ENCODE measurements around the gene SF3B6.
"Not testable (repeated sequence)": the region's sequence is repeated elsewhere in the genome, so short reads cannot be mapped to it uniquely, and the experiment has no call there.

The SF3B6 gene

DNA sequence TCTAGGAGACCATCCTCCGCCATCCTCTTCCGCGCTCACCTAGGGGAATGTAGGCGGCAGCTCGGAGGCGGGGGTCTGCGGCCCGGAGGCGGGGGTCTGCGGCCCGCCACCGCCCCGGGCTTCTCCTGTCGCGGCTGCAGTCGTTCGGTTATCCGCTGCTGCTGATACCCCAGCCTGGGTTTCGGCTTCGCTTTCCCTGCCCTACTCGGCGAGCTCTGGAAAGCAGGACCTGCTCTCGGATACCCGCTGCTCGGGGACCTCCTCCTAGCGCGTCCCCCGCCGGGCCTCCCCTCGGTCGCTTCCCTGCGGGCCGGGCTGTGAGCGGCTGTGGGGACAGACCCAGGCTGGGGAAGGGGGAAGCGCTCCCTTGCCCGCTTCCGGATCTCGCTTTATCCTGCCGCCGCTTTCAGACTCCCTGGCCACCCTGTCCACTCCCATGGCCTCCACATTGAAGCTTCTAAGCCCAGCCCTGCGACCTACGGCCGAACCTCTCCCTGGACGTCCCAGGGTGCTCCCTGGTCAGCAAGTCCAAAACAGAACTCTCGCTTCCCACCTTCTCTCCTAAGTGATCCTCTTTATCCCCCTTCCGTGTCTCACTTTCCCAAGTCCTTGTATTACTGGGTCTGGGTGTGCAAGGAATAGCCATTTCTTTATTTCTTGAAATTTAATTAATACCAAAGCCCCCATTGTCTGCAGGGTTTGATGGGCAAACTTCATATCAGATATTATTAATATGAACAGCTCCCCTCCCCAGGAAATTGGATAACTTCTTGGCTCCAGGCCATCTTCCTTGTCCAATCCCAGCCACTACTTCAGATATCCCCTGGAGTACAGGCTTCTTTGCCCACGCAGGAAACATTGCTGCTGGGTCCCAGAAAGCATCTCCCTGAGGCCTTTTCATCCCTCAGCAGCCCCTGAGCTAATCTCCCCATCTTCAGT, 25.8 kb downstream of the SF3B6 start:
- DNase-seq (ENCODE audit: low spot score): peak; percentile 14

DNA sequence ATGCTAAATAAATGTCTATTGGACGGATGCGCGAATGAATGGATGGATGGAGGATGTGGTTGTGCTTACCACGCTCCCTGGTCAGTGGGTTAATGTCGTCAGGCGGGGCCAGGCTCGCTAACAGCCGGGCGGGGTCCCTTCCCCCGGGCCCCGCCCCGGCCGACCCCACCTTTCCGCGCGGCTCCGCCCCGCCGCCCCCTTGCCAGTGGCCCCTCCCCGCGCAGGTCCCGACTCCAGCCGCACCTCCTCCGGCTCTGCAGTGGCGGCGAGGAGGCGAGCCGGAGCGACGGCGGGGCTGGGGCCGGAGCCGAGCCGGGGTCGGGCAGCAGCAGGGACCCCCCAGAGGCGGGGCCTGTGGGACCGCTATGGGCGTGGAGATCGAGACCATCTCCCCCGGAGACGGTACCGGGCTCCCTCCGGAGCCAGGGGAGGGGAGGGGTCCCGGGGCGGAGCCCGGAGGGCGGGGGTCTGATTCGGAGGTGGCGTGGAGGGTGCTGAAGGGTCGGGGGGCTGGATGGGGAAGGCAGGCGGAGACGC, 26.6 kb downstream of the SF3B6 start, which contains the start of gene FKBP1B:
Gene FKBP1B, plus strand, starts transcription at position 257 of the 537 bp plus-strand sequence. Its CDS starts 109 bp downstream, at position 366.
- DNase-seq (ENCODE audit: low spot score): peak; percentile 75

DNA sequence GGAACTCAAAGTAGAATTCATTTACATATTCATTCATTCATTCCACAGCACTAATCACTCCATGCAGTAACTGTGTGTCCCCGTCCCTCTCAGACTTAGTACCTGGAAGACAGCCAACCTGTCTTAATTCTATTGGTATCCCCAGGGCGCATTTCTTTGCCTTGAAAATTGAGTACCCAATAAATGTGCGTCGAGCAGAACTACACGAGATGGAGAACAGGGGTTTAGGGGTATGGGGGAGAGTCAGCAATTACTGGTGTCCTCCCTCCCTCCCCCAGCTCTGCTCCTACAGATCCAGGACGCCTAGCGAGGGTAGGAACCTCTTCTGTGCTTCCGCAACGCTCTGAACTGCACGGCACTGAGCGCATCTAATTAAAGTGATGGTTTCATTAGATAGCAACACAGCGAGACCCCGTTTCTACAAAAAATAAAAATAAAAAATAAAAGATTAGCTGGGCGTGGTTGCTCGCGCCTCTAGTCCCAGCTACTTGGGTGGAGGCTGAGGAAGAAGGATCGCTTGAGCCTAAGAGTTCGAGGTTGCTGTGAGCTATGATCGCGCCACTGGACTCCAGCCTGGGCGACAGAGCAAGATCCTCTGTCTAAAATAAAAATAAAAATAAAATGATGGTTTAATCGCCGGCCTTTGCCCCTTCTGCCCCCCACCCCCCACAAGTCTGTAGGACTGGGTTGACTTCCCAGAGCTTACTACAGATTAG, 27.2 kb downstream of the SF3B6 start:
- DNase-seq (ENCODE audit: low spot score): no peak

DNA sequence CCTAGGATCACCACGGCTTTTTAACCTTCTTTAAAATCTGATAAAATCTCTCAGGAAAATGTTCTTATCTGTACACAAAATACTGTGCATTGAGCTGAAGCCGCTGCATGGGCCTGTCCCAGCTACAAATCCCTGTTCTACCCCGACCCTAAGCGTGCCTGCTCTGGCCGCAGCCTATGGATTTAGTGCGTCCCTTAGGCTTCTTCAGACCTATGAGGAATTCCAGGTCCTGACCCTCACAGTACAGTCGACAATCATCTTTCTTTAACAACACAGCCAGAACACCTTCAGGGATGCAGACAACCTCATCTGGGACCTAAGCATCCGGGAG, 28.5 kb downstream of the SF3B6 start:
- no peak for DNase-seq (ENCODE audit: low spot score)

DNA sequence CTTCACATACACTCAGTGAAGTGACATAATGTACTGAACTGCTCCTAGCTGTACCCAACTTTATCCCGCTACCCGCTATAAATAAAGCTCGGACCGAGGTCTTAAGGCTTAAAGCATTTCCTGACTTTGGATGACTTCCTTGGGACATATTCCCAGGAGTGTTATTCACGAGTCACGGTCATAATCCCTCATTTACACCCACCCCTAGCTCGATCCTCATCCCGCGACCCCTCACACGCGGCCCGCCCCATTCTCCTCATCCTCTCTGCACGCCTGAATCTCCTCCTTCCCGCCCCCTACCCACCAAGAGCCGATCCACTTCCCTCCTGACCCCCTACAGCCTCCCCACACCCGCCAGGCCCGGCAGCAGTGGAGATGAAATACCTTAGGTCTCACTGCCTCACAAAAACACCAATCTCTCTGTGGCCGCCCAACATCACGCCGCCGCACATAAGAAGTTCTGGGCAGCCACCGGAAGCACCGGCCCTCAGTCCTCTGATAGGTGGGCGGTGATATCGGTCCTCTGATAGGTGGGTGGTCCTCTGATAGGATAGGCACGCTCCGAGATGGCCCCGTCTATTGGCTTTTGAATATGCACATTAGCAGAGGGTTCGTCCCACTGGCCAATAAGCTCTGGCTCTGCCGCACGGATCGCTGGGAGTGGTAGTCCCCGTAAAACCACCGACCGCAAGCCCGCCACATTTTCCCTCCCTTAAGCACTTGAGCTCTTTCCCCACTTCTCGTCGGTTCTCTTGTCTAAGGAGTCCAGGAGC, 29.0 kb downstream of the SF3B6 start, which contains the start of gene WDCP:
Gene WDCP, minus strand, starts transcription at position 462 of the 773 bp plus-strand sequence. CDS start 7,897 bp downstream, outside the sequence.
- peak; percentile 98 for DNase-seq (ENCODE audit: low spot score)

DNA sequence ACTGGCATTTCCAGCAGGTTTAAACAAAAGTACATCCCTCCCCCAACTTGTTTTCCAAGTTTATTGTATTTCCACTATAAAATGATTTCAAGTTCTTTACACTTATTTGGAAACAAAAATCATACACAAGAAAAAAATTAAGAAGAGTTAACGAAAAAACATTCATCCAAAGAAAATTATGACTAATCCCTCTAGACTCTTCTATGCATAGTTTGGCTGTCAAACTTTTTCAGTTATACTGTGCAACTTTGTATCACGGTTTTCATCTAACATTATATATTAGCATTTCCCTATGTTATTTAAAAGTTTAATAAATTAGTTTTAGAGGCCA, 29.6 kb downstream of the SF3B6 start:
- no peak for DNase-seq (ENCODE audit: low spot score)

DNA sequence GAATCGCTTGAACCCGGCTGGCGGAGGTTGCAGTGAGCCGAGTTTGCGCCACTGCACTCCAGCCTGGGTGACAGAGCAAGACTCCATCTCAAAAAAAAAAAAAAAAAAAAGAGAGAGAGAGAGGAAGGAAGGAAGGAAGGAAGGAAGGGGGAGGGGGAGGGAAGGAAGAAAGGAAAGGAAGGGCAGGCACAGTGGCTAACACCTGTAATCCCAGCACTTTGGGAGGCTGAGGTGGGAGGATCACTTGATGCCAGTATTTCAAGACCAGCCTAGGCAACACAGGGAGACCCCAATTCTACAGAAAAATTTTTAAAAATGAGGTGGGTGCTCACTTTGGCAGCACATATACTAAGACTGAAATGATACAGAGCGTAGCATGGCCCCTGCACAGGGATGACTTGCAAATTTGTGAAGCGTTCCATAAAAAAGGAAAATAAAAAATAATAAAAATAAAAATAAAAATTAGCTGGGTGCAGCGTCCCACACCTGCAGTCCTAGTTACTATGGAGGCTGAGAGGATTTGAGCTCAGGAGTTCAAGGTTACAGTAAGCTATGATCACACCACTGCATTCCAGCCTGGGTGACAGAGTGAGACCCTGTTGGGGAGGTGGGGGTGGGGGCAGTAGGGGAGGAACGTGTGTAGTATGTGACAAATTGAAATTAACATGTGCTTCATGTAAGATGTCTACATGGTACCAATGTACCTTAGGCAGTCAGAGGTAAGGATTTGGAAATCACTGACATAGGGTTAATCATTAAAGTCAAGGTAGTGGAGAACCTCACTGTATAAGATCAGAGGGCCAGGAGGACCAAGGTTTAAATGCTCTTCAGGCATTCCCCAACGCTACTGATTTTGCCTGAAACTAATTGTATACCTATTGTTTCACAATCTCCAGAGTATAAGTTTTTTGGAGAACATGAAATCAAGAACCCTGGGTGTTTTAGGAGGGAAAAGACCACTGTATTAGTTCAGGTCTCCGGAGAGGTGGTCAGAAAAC, 30.3 kb downstream of the SF3B6 start:
- DNase-seq (ENCODE audit: low spot score): no peak

DNA sequence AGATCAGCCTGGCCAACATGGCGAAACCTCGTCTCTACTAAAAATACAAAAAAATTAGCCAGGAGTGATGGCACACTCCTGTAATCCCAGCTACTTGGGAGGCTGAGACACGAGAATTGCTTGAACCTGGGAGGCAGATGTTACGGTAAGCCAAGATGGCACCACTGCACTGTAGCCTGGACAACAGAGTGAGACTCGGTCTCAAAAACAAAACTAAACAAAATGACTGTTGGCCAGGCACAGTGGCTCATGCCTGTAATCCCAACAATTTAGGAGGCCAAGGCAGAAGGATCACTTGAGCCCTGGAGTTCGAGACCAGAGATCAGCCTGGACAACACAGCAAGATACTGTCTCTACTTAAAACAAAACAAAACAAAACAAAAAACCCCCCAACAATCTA, 33.0 kb downstream of the SF3B6 start:
- DNase-seq (ENCODE audit: low spot score): not testable (repeated sequence)

DNA sequence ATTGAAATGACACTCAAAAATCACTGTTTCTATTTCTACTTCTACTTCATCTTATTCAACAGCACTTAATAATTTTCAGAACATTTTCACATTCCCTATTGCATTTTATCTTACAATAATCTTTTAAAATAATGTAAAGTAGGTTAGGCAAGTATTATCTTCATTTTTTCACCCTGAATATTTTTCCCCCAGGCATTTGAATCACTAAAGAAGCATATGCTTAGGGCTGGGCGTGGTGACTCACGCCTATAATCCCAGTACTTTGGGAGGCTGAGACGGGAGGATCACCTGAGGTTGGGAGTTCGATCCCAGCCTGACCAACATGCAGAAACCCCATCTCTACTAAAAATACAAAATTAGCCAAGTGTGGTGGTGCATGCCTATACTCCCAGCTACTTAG, 35.6 kb downstream of the SF3B6 start:
- DNase-seq (ENCODE audit: low spot score): no peak

DNA sequence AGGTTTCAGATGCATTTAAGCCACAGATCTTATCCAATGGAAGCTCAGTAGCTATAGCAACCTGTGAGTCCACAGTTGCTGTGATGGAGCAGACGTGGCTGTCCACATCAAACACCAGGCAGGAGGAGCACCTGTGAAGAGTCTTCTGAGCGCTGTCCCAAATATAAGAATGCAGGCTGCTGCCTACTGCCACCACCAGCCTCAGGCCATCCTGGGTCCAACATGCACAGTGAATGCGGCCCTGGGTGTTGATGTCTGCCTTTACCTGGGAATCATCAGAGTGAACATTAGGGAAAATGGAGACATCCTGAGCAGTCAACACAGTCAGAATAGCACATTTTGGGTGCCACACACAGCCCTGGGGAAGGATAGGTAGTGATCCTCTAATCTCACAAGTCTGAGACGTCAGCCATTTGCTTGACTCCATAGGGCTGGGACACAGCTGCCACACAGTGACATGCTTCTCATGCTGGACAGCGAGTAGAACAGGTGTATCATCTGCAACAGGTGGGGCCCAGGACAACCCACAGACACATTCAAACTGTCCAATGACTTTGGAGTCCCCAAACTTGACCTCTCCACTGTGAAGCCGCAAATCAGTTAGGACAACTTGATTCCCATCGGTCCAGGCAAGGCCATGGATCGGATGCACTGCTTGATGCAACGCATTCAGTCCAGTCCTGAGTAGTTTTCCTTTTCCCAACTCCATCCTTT, 37.2 kb downstream of the SF3B6 start:
- DNase-seq (ENCODE audit: low spot score): no peak

DNA sequence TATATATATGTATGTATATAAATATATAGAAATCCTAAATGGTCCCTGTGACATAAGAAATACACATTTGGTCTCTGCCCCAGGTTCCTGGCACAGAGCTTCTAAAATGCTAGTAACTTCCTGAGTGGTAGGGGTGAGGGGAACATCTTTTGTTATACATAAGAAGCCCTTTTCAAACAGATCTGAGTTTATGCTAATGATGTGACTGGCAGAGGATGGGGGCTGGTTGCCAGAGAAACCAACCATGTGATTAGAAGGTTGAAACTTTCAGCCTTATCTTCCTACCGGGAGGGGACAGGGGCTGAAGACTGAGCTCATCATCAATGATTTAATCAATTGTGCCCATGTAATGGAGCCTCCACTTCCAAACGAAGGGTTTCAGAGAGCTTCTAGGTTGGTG, 49.9 kb downstream of the SF3B6 start:
- no peak for DNase-seq (ENCODE audit: low spot score)

DNA sequence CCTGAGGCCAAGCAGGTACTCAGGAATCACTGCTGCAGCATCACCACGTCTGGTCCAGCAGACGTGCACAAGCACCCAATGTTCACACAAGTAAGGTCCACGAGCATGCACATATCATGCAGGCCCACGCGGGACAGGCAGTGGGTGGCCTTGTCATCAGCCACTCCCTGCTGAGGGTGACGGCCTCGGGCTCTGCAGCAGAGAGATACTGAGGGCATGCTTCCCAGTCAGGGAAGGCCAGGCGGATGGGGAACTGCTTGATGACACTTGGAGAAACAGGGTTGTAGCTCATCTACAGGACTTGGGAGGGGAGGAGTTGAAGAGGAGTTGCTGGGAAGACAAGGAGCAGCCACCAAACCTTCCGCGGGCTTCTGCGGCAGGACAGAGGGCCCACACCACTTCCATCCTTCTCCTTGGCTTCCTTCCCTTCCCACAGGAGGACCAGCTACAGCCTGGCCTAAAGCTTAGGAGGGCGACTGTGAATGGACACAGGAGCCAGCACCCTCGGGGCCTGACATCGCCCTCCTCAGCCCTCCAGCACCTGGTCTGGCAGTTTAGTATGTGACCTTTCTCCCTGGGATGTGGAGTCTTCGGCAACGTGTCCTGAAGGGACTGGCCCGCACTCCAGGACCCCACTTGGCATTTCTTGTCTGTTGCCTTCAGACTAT, 51.0 kb downstream of the SF3B6 start:
- DNase-seq (ENCODE audit: low spot score): no peak

DNA sequence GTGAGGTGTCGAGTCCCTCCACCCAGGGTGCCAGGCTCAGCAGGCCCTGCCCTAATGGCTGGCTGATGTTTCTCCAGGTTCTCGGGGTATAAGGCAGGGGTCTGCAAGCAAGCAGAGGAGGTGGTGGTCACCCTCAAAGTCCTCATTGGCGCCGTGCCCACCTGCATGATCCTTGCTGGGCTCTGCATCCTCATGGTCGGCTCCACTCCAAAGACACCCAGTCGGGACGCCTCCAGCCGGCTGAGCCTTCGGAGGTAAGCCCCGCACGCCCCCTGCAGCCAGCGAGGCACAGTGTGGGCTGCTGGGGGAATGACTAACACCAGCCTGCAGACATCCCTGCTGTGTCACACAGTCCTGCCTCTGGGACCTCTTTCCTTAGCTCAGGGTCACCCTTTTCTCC, 52.1 kb downstream of the SF3B6 start:
- no peak for DNase-seq (ENCODE audit: low spot score)

DNA sequence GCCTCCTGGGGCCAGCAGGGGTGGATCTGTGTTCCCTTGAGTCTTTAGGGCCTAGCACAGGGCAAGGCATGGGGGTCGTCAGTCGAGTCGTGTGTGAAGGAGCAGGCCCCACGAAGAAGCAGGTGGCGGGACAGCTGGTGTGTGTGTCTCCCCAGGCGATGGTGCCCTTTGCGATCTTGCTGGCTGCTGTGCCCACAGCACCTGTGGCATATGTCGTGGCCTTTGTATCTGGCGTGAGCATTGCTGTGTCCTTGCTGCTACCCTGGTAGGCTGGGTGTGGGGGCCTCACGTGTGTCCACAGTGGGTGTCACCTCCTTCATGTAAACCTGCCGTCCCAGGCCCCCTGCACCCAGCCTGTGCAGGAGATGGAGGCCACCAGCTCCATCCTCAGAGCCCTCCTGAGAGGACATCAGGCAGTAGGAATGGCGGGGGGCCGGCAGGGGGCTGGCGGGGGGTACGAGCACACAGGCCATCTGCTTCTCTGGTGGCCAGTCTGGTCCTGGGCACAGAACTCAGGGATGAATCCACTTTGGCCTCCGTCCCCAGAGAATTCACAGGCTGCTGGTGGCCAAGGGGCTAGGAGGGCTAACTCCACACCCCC, 53.1 kb downstream of the SF3B6 start:
- no peak for DNase-seq (ENCODE audit: low spot score)

DNA sequence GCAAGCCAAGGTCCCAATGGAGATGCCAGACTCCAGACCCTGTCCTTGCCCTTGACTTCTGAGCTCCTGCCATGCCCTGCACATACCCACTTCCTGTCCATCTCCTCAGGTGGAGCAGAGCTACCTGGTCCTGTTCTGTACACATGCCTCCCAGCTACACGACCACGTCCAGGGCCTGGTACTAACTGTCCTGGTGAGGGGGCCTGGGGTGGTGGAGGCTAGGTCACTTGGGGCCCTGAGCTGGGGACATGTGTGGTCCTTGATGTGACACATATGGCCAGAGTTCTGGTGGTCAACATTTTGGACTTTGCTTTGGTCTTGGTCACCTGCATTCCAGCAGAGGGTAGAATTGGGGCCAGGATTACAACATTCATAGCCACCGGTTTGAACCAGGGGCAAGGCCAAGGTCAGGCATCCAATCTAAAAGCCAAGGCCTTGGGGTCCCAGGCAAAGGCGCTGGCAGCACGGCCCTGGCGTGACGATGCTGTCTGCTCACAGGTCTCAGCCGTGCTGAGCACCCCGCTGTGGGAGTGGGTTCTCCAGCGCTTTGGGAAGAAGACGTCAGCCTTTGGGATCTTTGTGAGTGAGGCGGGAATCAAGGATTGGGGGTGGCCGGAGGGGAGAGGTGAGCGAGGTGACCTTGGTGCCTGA, 53.7 kb downstream of the SF3B6 start:
- DNase-seq (ENCODE audit: low spot score): no peak

DNA sequence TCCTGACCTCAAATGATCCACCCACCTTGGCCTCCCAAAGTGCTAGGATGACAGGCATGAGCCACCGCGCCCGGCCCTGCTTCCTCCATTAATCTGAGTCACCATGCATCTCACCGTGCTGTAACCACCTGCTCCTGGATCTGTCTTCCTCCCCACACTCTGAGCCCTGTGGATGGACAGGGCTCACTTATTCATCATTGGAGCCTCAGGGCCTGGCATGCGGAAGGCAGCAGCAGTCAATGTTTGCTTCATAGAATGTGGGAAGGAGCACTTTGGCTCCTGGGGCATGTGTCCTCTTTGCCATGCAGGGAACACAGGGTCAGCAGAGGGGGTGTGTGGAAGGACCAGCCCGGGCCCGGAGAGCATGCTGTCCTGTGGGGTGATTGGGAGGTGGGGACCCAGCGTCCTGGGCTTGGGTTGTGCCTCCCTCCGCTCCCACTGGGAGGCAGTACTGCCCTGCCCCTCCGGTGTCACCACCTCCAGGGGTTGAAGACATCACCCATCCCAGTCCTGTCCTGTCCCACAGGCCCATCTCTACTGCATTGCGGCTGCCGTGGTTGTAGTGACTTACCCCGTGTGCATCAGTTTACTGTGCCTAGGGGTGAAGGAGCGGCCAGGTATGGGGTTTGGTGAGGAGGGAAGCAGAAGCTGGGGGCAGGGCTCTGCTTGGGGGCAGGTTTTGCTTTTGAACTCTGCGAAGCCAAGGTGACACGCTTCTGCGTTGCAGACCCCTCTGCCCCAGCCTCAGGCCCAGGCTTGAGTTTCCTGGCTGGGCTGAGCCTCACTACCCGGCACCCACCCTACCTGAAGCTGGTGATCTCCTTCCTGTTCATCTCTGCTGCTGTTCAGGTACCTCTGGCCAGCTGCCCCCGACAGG, 54.8 kb downstream of the SF3B6 start:
- peak; percentile 71 for DNase-seq (ENCODE audit: low spot score)

DNA sequence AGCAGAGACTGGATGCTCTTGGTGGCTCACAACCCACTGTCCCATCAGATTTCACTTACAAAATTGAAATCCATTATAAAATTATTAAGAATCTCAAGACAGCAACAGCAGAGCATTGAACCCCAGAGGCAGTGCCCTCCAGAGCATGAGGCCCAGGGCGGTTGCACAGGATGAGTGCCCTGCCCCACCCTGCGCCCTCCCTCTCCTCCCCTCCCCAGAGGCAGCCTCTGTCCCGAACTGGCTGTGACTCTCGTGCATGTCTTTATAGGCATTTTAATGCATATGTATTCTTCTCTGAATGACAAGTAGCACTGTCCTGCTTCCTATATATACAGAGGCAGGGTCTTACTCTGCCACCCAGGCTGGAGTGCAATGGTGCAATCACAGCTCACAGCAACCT, 55.9 kb downstream of the SF3B6 start:
- DNase-seq (ENCODE audit: low spot score): no peak

DNA sequence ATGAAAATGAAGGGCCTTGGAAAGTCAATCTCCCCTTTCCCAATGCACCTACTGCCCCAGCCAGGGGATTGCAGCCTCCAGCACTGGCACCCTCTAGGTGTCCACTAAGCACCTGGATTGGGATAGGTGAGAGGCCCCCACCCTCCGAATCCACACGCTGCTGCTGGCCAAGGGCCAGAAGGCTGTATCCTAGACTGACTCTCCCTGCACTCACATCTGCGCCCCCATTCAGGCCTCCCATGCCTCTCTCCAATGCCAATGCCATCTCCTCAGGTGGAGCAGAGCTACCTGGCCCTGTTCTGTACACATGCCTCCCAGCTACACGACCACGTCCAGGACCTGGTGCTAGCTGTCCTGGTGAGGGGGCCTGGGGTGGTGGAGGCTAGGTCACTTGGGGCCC, 56.4 kb downstream of the SF3B6 start:
- DNase-seq (ENCODE audit: low spot score): no peak
